HG03439 (cell line): Measurements from ENCODE around the gene LRRC47.

Experiments used
- ATAC-seq: cut with Tn5 transposase; IDR thresholded peaks from one replicate; pipeline ENCODE4 v1.9.1; 2021; ENCODE audit warnings: mild to moderate bottlenecking, moderate library complexity; ENCODE audit not compliant: unreplicated experiment

LRRC47 gene

GRCh38 chr1:3735027-3735681 lies 61.1 kb downstream of the LRRC47 start:
- ATAC-seq, result no peak

GRCh38 chr1:3734602-3735001 lies 61.7 kb downstream of the LRRC47 start:
- ATAC-seq, result no peak

GRCh38 chr1:3733883-3734589 lies 62.3 kb downstream of the LRRC47 start:
- ATAC-seq, result no peak

- ATAC-seq, result no peak
Measured at GRCh38 chr1:3733094-3733882, 63.0 kb downstream of the LRRC47 start.

GRCh38 chr1:3732434-3733093 lies 63.7 kb downstream of the LRRC47 start:
- no peak for ATAC-seq

- no peak for ATAC-seq
Measured at GRCh38 chr1:3731583-3732433, 64.5 kb downstream of the LRRC47 start.

- ATAC-seq, result no peak
Measured at GRCh38 chr1:3730543-3731247, 65.6 kb downstream of the LRRC47 start.

- no peak for ATAC-seq
Measured at GRCh38 chr1:3729594-3730542, 66.4 kb downstream of the LRRC47 start.
